ENCODE data around the gene MGST2.

The MGST2 gene

DNA sequence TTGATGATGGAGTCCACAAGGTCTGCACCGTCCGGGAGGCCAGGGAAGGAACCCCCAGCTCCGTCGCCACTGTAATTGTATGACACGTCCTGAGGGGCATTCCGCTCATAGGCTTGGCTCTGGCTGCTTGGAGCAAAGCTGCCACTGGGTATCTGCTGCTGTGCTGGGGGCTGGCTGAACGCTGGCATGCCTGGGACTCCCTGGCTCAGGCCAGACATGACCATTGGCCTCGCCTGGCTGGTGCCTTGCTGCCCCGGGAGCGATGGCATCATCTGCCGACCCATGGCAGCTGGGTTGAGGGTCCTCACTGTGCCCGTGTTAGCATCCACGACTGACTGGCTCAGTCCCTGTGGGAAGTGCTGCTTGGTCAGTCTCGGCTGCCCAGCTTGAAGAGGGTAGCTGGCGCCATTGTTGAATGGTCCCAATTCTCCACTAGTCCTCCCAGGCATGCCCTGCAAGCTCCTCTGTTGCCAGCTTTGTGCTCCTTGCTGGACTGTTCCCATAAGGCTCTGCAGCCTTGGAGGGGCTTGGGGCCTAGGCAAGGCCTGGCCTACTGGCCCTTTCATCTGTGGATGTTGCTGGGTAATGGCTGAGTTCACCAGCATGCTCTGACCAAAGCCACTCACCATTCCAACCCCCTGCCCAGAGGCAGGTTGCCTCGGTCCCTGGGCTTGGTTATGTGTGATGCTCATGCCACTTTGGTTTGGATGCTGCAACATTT lies 53.9 kb downstream of the MGST2 start:
- Histone ChIP-seq H3K27ac (ENCODE audit: low read depth, low read length) (no peak overlapping the region), H3K9me2 (replicated peaks; ENCODE audit: insufficient read depth, low read length) (no peaks in the 10 kb centered on the region), H3K36me3 (ENCODE audit: low read length) (no peaks in the 10 kb centered on the region), H3F3A (ENCODE audit: insufficient read depth) (no peaks in the 10 kb centered on the region), H4K20me1 (ENCODE audit: low read depth, low read length) (no peaks in the 10 kb centered on the region), H2AFZ (ENCODE audit: low read depth, low read length, severe bottlenecking) (no peak overlapping the region), H3K27me3 (ENCODE audit: low read length) (no peaks in the 10 kb centered on the region), H3K9me3 (ENCODE audit: insufficient read depth, low read length) (no peaks in the 10 kb centered on the region), H3K4me2 (ENCODE audit: low read depth, low read length, poor library complexity, severe bottlenecking) (no peak overlapping the region), H3K4me3 (ENCODE audit: insufficient read depth, low read length, poor library complexity, severe bottlenecking) (no peak overlapping the region), H3K9ac (ENCODE audit: low read length) (no peak overlapping the region), H3K79me2 (ENCODE audit: insufficient read depth, low read length) (no peaks in the 10 kb centered on the region)
- TF ChIP-seq, protein P1, sequence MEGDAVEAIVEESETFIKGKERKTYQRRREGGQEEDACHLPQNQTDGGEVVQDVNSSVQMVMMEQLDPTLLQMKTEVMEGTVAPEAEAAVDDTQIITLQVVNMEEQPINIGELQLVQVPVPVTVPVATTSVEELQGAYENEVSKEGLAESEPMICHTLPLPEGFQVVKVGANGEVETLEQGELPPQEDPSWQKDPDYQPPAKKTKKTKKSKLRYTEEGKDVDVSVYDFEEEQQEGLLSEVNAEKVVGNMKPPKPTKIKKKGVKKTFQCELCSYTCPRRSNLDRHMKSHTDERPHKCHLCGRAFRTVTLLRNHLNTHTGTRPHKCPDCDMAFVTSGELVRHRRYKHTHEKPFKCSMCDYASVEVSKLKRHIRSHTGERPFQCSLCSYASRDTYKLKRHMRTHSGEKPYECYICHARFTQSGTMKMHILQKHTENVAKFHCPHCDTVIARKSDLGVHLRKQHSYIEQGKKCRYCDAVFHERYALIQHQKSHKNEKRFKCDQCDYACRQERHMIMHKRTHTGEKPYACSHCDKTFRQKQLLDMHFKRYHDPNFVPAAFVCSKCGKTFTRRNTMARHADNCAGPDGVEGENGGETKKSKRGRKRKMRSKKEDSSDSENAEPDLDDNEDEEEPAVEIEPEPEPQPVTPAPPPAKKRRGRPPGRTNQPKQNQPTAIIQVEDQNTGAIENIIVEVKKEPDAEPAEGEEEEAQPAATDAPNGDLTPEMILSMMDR (IDR thresholded peaks at IDR 0.05; ENCODE audit: insufficient read depth, low read length, poor library complexity, severe bottlenecking), result no peak
- TF ChIP-seq EZH2phosphoT487 (conservative IDR thresholded peaks at IDR 0.05; ENCODE audit: low read length), result no peak

GRCh38 chr4:139720806-139721205 lies 55.2 kb downstream of the MGST2 start:
- Histone ChIP-seq H3K27me3 (ENCODE audit: low read length) (no peaks in the 10 kb centered on the region), H3K36me3 (ENCODE audit: low read length) (no peaks in the 10 kb centered on the region), H3K9ac (ENCODE audit: low read length) (no peak overlapping the region), H3K9me3 (ENCODE audit: insufficient read depth, low read length) (no peaks in the 10 kb centered on the region), H3K4me3 (ENCODE audit: insufficient read depth, low read length, poor library complexity, severe bottlenecking) (no peak overlapping the region), H3K4me2 (ENCODE audit: low read depth, low read length, poor library complexity, severe bottlenecking) (no peak overlapping the region), H3K9me2 (replicated peaks; ENCODE audit: insufficient read depth, low read length) (no peaks in the 10 kb centered on the region), H4K20me1 (ENCODE audit: low read depth, low read length) (no peaks in the 10 kb centered on the region), H3F3A (ENCODE audit: insufficient read depth) (no peaks in the 10 kb centered on the region), H3K79me2 (ENCODE audit: insufficient read depth, low read length) (no peaks in the 10 kb centered on the region), H3K27ac (ENCODE audit: low read depth, low read length) (no peak overlapping the region), H2AFZ (ENCODE audit: low read depth, low read length, severe bottlenecking) (no peak overlapping the region)
- TF ChIP-seq, protein P1 (IDR thresholded peaks at IDR 0.05; ENCODE audit: insufficient read depth, low read length, poor library complexity, severe bottlenecking), result no peak
- TF ChIP-seq EZH2phosphoT487 (conservative IDR thresholded peaks at IDR 0.05; ENCODE audit: low read length), result no peak

- H3K9ac ChIP-seq (ENCODE audit: low read length), result no peak overlapping the region
- H3K4me2 ChIP-seq (ENCODE audit: low read depth, low read length, poor library complexity, severe bottlenecking), result no peak overlapping the region
- H3K4me3 ChIP-seq (ENCODE audit: insufficient read depth, low read length, poor library complexity, severe bottlenecking), result no peak overlapping the region
- H3K27ac ChIP-seq (ENCODE audit: low read depth, low read length), result no peak overlapping the region
- H3F3A ChIP-seq (ENCODE audit: insufficient read depth), result no peaks in the 10 kb centered on the region
- TF ChIP-seq, protein P1 (IDR thresholded peaks at IDR 0.05; ENCODE audit: insufficient read depth, low read length, poor library complexity, severe bottlenecking), result no peak
- TF ChIP-seq EZH2phosphoT487 (conservative IDR thresholded peaks at IDR 0.05; ENCODE audit: low read length), result no peak
- no peaks in the 10 kb centered on the region for H3K9me2 ChIP-seq (replicated peaks; ENCODE audit: insufficient read depth, low read length)
- no peak overlapping the region for H2AFZ ChIP-seq (ENCODE audit: low read depth, low read length, severe bottlenecking)
- no peaks in the 10 kb centered on the region for H3K79me2 ChIP-seq (ENCODE audit: insufficient read depth, low read length)
- no peaks in the 10 kb centered on the region for H3K27me3 ChIP-seq (ENCODE audit: low read length)
- no peaks in the 10 kb centered on the region for H3K9me3 ChIP-seq (ENCODE audit: insufficient read depth, low read length)
- H4K20me1 ChIP-seq (ENCODE audit: low read depth, low read length), result no peaks in the 10 kb centered on the region
- no peaks in the 10 kb centered on the region for H3K36me3 ChIP-seq (ENCODE audit: low read length)
Measured at GRCh38 chr4:139721789-139722188, 56.2 kb downstream of the MGST2 start.

Data from SU-DHL-6 (cell line).